Endothelial cell of umbilical vein (primary cell): ENCODE data around the gene DAND5. TPM values are rescaled to one million over a fixed set of nuclear protein-coding genes. Genes with fewer than 3 reads are reported as not detected.

Source experiments
- BruUV-seq: library from RNA; stranded (reverse); fragments of 400-500 nt; replicated peaks from 2 replicates; lab custom pipeline; 2021; lab: Mats Ljungman, UMichigan
- CTCF ChIA-PET: fragments of 300-600, 350-600 bp; sonication (Branson Sonifier 250); formaldehyde crosslinking; loops from one replicate; lab custom pipeline; 2021; ENCODE audit warnings: antibody characterized with exemption, inconsistent platforms; lab: Charles Lee
- POLR2A ChIA-PET: fragments of 300-600, 350-600 bp; sonication (Branson Sonifier 250); formaldehyde crosslinking; loops from one replicate; lab custom pipeline; 2021; ENCODE audit warnings: antibody characterized with exemption, inconsistent platforms; lab: Charles Lee
- DNase-seq: peaks from one replicate; pipeline ENCODE4 v3.0.0-alpha.2; 2011; ENCODE audit warnings: low read depth, low spot score
- FAIRE-seq: peaks from 2 replicates; lab custom pipeline; 2011; peaks lifted over from hg19 to GRCh38; lab: Jason Lieb, UNC
- H2AFZ ChIP-seq: 2 replicates; pipeline ENCODE4 v1.6.0; 2012; ENCODE audit warnings: low read depth, low read length, control low read depth, inconsistent platforms
- H3K27ac ChIP-seq: 2 replicates; pipeline ENCODE4 v1.5.1; 2011; ENCODE audit warnings: low read depth, mild to moderate bottlenecking, control low read depth, low read length, moderate library complexity; ENCODE audit not compliant: insufficient read depth
- H3K27me3 ChIP-seq, 2 experiments: 2 replicates each; pipeline versions ENCODE4 v1.6.0 to v1.6.1; 2011; ENCODE audit warnings: low read length in 2 of 2, mixed read lengths in 1 of 2; ENCODE audit not compliant: control insufficient read depth in 2 of 2, insufficient read depth in 2 of 2
- H3K36me3 ChIP-seq, 2 experiments: 2 replicates in 1 of 2; 3 replicates in 1 of 2; pipeline ENCODE4 v1.5.1; 2011; ENCODE audit warnings: low read length in 2 of 2, mild to moderate bottlenecking in 1 of 2, moderate library complexity in 1 of 2; ENCODE audit not compliant: control insufficient read depth in 2 of 2, insufficient read depth in 2 of 2; ENCODE audit errors: extremely low read depth in 1 of 2
- H3K4me1 ChIP-seq: 3 replicates; pipeline ENCODE4 v1.5.1; 2011; ENCODE audit warnings: mild to moderate bottlenecking, low read length; ENCODE audit not compliant: control insufficient read depth, insufficient read depth; ENCODE audit errors: extremely low read depth
- H3K4me2 ChIP-seq: 2 replicates; pipeline ENCODE4 v1.6.1; 2011; ENCODE audit warnings: low read length, control low read depth, mixed read lengths; ENCODE audit not compliant: insufficient read depth
- H3K4me3 ChIP-seq, 3 experiments: fragments of 200-600 bp in 1 of 3; sonication (generic), shearing (Covaris generic) in 1 of 3; replicated peaks in 1 of 3; 2 replicates each; pipeline ENCODE4 v1.5.1; 2011 to 2016; ENCODE audit warnings: control low read depth in 3 of 3, low read length in 3 of 3, mild to moderate bottlenecking in 2 of 3, inconsistent platforms in 1 of 3, low read depth in 1 of 3, moderate library complexity in 1 of 3; ENCODE audit not compliant: insufficient read depth in 1 of 3
- H3K79me2 ChIP-seq: 2 replicates; pipeline ENCODE4 v1.6.0; 2012; ENCODE audit warnings: low read length, inconsistent platforms; ENCODE audit not compliant: control insufficient read depth, insufficient read depth
- H3K9ac ChIP-seq: replicated peaks from 2 replicates; pipeline ENCODE3; 2011; ENCODE audit warnings: low read length, control low read depth; ENCODE audit not compliant: insufficient read depth; ENCODE audit errors: extremely low read depth
- H3K9me1 ChIP-seq: replicated peaks from 3 replicates; pipeline ENCODE4 v1.6.0; 2011; ENCODE audit warnings: mild to moderate bottlenecking, low read length; ENCODE audit not compliant: control insufficient read depth, insufficient read depth; ENCODE audit errors: extremely low read depth
- H3K9me3 ChIP-seq: replicated peaks from 2 replicates; pipeline ENCODE4 v1.5.1; 2012; ENCODE audit warnings: low read length, inconsistent platforms; ENCODE audit not compliant: control insufficient read depth, insufficient read depth
- H4K20me1 ChIP-seq: replicated peaks from 2 replicates; pipeline ENCODE3; 2011; ENCODE audit warnings: mild to moderate bottlenecking, low read length; ENCODE audit not compliant: control insufficient read depth, insufficient read depth; ENCODE audit errors: extremely low read depth
- EZH2 ChIP-seq: IDR thresholded peaks from 2 replicates; pipeline ENCODE4 v1.6.1; 2012; ENCODE audit warnings: borderline replicate concordance, low read depth, mild to moderate bottlenecking, moderate library complexity, low read length, inconsistent platforms; ENCODE audit not compliant: severe bottlenecking
- FOS ChIP-seq: IDR thresholded peaks from 2 replicates; pipeline ENCODE4 v1.6.1; 2011; ENCODE audit warnings: mild to moderate bottlenecking, low read length, moderate library complexity, borderline replicate concordance; ENCODE audit not compliant: insufficient read depth
- GATA2 ChIP-seq: IDR thresholded peaks from 2 replicates; pipeline ENCODE4 v1.7.0; 2011; ENCODE audit warnings: low read depth, mild to moderate bottlenecking, moderate library complexity, mixed read lengths, low read length; ENCODE audit not compliant: insufficient read length, insufficient read depth
- JUN ChIP-seq: IDR thresholded peaks from 2 replicates; pipeline ENCODE4 v1.6.1; 2011; ENCODE audit warnings: borderline replicate concordance, low read depth; ENCODE audit not compliant: insufficient read length, insufficient read depth
- MYC ChIP-seq: IDR thresholded peaks from one replicate; pipeline ENCODE4 v1.6.1; 2011; ENCODE audit warnings: mild to moderate bottlenecking, low read depth, low read length
- POLR2A ChIP-seq: IDR thresholded peaks from 2 replicates; pipeline ENCODE4 v1.6.1; 2012; ENCODE audit warnings: low read depth, mild to moderate bottlenecking, control low read depth, low read length
- POLR2AphosphoS5 ChIP-seq: IDR thresholded peaks from 2 replicates; pipeline ENCODE4 v1.6.1; 2012; ENCODE audit warnings: low read depth, mild to moderate bottlenecking, control low read depth, low read length, moderate library complexity; ENCODE audit not compliant: insufficient read depth
- dilution Hi-C: fragments of 300-500 bp; cut with MboI; formaldehyde crosslinking; loops from one replicate; pipeline ENCODE4 v1.15.0; 2019; ENCODE audit warnings: low sequenced_read_pairs; ENCODE audit not compliant: extremely low pct_ligation_motif_present
- intact Hi-C: fragments of 100-400 bp; cut with micrococcal nuclease; formaldehyde crosslinking; loops from one replicate; pipeline ENCODE4 v1.10.0; 2022
- polyA plus RNA-seq, 4 experiments: library from polyadenylated mRNA; depleted of rRNA in 3 of 4; stranded (reverse) in 3 of 4; unstranded in 1 of 4; fragments of >200 nt; gene quantifications; 2 replicates each; pipeline versions ENCODE4 v1.2.1 to v1.2.3, GENCODE V29; 2011 to 2012; ENCODE audit warnings: missing spikeins in 1 of 4
- total RNA-seq: library from RNA; stranded (reverse); gene quantifications from 2 replicates; pipeline ENCODE4 v1.2.3, GENCODE V29; 2021
- TF ChIP-seq, protein P1 (sequence below): IDR thresholded peaks from 2 replicates; pipeline ENCODE4 v1.6.1; 2011; ENCODE audit not compliant: insufficient read depth, insufficient read length
- TF ChIP-seq, protein P2 (sequence below), 2 donors: IDR thresholded peaks; 1 replicate in 1 of 2; 2 replicates in 1 of 2; pipeline ENCODE4 v1.5.1; 2011; ENCODE audit warnings: low read length in 2 of 2, mild to moderate bottlenecking in 2 of 2, moderate library complexity in 2 of 2, control low read depth in 1 of 2, inconsistent platforms in 1 of 2, low read depth in 1 of 2; ENCODE audit not compliant: insufficient read depth in 1 of 2; ENCODE audit errors: extremely low read depth in 1 of 2

Gene DAND5
- total and polyA plus RNA-seq, 2 donors (not counting 3 experiments of a cell fraction or from before 2014, with no cell fraction given) = 0.06 to 0.20 TPM

DNA sequence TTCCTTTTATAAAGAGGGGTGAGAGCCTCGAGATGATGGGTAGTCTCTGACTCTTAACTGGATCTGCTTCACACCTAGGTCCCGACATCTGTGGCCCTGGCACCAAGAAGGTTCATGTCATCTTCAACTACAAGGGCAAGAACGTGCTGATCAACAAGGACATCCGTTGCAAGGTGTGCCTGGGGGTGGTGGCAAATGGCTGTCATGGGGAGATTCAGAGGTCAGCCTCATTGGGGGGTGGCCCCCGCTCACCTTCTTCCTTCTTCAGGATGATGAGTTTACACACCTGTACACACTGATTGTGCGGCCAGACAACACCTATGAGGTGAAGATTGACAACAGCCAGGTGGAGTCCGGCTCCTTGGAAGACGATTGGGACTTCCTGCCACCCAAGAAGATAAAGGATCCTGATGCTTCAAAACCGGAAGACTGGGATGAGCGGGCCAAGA is 29.4 kb upstream of the DAND5 start:
- no peaks in the 10 kb centered on the region for H3K27me3 ChIP-seq
- no peak for DNase-seq
- intact Hi-C loops (loop anchor here (2.0 to 10.0 kb wide), 2 partner anchors 49 to 155 kb away; partner anchors contain the start of gene GCDH), dilution Hi-C loops (no loop called here)
- H3K4me3 ChIP-seq = peak overlapping the region; percentile 75 to 98 (median 93)
- peak; percentile 8 for TF ChIP-seq POLR2AphosphoS5
- TF ChIP-seq POLR2A = no peak
- TF ChIP-seq EZH2 = no peak
- TF ChIP-seq, protein P1, sequence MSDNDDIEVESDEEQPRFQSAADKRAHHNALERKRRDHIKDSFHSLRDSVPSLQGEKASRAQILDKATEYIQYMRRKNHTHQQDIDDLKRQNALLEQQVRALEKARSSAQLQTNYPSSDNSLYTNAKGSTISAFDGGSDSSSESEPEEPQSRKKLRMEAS = no peak
- TF ChIP-seq JUN = no peak
- no peak for FAIRE-seq
- H3K36me3 ChIP-seq = peaks cover 23 to 43% of the 10 kb centered on the region in 2 experiments
- no TSS peak for BruUV-seq
- no peaks in the 10 kb centered on the region for H3K9me1 ChIP-seq
- H3K79me2 ChIP-seq = peaks cover 42% of the 10 kb centered on the region
- no peak overlapping the region for H3K27ac ChIP-seq
- ChIA-PET CTCF (interaction anchor here (1.0 kb wide), 1 partner anchor 24 kb away, joined by 3 read pairs; no protein-coding TSS in a partner anchor), POLR2A (interaction anchor here (0.6 kb wide), 1 partner anchor 12 kb away, joined by 5 read pairs; no protein-coding TSS in a partner anchor)
- no peak overlapping the region for H2AFZ ChIP-seq
- no peaks in the 10 kb centered on the region for H4K20me1 ChIP-seq
- peaks cover 25% of the 10 kb centered on the region for H3K4me1 ChIP-seq
- H3K9ac ChIP-seq = peak overlapping the region; percentile 95
- H3K4me2 ChIP-seq = peak overlapping the region; percentile 64
- no peaks in the 10 kb centered on the region for H3K9me3 ChIP-seq

DNA sequence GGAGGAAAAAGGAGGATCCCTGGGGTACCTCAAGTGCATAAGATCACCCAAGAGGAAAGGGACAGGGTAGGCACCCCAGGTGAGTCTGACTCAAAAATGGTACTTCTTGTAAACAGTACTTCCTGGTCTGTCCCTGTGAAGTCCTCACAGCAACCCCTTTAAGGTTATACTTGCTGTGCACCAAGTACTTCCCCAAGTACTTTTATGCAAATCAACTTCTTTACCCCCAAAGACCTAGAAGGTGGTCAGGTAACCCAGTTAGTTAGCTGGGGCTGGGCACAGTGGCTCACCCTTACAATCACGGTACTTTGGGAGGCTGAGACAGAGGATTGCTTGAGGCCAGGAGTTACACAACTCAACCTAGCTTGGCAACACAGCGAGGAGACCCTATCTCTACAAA is 28.5 kb upstream of the DAND5 start:
- FAIRE-seq = no peak
- Histone ChIP-seq H4K20me1 (no peaks in the 10 kb centered on the region), H3K27me3 (no peaks in the 10 kb centered on the region), H3K36me3 (peaks cover 23 to 43% of the 10 kb centered on the region in 2 experiments), H3K9ac (peak overlapping the region; percentile 95), H3K27ac (no peak overlapping the region), H3K4me2 (peak overlapping the region; percentile 64), H2AFZ (no peak overlapping the region), H3K9me3 (no peaks in the 10 kb centered on the region), H3K9me1 (no peaks in the 10 kb centered on the region), H3K4me1 (peaks cover 25% of the 10 kb centered on the region), H3K4me3 (peak overlapping the region in 2 of 3 experiments; percentile 93 to 98), H3K79me2 (peaks cover 42% of the 10 kb centered on the region)
- intact Hi-C loops (no loop called here), dilution Hi-C loops (no loop called here)
- TF ChIP-seq MYC (no peak), EZH2 (no peak), POLR2A (no peak), GATA2 (no peak), POLR2AphosphoS5 (no peak), FOS (no peak), JUN (no peak)
- TF ChIP-seq, protein P2, sequence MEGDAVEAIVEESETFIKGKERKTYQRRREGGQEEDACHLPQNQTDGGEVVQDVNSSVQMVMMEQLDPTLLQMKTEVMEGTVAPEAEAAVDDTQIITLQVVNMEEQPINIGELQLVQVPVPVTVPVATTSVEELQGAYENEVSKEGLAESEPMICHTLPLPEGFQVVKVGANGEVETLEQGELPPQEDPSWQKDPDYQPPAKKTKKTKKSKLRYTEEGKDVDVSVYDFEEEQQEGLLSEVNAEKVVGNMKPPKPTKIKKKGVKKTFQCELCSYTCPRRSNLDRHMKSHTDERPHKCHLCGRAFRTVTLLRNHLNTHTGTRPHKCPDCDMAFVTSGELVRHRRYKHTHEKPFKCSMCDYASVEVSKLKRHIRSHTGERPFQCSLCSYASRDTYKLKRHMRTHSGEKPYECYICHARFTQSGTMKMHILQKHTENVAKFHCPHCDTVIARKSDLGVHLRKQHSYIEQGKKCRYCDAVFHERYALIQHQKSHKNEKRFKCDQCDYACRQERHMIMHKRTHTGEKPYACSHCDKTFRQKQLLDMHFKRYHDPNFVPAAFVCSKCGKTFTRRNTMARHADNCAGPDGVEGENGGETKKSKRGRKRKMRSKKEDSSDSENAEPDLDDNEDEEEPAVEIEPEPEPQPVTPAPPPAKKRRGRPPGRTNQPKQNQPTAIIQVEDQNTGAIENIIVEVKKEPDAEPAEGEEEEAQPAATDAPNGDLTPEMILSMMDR (IDR thresholded peaks at IDR 0.05; ENCODE audit: extremely low read depth in 1 of 2, insufficient read depth in 1 of 2, low read depth in 1 of 2, low read length in 2 of 2) = no peak
- TF ChIP-seq, protein P1 = no peak
- DNase-seq = no peak
- no TSS peak for BruUV-seq
- ChIA-PET CTCF (no interaction called here), POLR2A (no interaction called here)
